ENCODE data around the gene ACOT12.

DNA sequence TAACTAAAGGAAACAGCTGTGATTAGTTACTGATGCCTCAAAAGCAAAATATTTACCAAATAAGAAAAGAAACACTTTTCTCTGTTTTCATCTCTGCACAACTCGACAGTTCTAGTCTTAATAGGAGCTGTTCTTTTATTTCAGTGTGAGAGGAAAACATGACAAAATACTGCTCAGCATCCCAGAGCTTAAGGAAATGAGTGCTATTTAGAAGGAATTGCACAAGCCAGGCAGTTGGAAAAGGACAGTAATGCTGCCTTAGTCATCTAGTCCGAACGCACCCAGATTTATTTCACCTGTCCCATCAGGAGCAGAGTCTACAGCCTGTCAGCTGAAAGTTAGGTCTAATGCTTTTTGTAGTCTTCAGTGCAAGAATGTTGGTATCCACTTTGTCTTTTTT, 80.2 kb downstream of the ACOT12 start:
- TF ChIP-seq, protein P1, sequence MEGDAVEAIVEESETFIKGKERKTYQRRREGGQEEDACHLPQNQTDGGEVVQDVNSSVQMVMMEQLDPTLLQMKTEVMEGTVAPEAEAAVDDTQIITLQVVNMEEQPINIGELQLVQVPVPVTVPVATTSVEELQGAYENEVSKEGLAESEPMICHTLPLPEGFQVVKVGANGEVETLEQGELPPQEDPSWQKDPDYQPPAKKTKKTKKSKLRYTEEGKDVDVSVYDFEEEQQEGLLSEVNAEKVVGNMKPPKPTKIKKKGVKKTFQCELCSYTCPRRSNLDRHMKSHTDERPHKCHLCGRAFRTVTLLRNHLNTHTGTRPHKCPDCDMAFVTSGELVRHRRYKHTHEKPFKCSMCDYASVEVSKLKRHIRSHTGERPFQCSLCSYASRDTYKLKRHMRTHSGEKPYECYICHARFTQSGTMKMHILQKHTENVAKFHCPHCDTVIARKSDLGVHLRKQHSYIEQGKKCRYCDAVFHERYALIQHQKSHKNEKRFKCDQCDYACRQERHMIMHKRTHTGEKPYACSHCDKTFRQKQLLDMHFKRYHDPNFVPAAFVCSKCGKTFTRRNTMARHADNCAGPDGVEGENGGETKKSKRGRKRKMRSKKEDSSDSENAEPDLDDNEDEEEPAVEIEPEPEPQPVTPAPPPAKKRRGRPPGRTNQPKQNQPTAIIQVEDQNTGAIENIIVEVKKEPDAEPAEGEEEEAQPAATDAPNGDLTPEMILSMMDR (IDR thresholded peaks at IDR 0.05; ENCODE audit: extremely low read depth in 1 of 2, insufficient read depth in 1 of 2, low read depth in 1 of 2, low read length in 2 of 2) = no peak
- TF ChIP-seq POLR2AphosphoS5 (IDR thresholded peaks at IDR 0.05; ENCODE audit: insufficient read depth, low read depth, low read length) (no peak), EZH2 (IDR thresholded peaks at IDR 0.05; ENCODE audit: borderline replicate concordance, low read depth, low read length, severe bottlenecking) (no peak), POLR2A (IDR thresholded peaks at IDR 0.05; ENCODE audit: low read depth, low read length) (no peak), FOS (IDR thresholded peaks at IDR 0.05; ENCODE audit: borderline replicate concordance, insufficient read depth, low read length) (no peak), MYC (IDR thresholded peaks at IDR 0.05; ENCODE audit: low read depth, low read length) (no peak), GATA2 (IDR thresholded peaks at IDR 0.05; ENCODE audit: insufficient read depth, insufficient read length, low read depth, low read length) (no peak)
- TF ChIP-seq, protein P2, sequence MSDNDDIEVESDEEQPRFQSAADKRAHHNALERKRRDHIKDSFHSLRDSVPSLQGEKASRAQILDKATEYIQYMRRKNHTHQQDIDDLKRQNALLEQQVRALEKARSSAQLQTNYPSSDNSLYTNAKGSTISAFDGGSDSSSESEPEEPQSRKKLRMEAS (IDR thresholded peaks at IDR 0.05; ENCODE audit: insufficient read depth, insufficient read length) = no peak
